CD4-positive, alpha-beta T cell treated with Interleukin-4 for 4 hours (primary cell): ENCODE results near the gene NCSTN.

Experiments
- DNase-seq: peaks from one replicate; pipeline ENCODE4 v3.0.0-alpha.2; 2020

Gene NCSTN

DNA sequence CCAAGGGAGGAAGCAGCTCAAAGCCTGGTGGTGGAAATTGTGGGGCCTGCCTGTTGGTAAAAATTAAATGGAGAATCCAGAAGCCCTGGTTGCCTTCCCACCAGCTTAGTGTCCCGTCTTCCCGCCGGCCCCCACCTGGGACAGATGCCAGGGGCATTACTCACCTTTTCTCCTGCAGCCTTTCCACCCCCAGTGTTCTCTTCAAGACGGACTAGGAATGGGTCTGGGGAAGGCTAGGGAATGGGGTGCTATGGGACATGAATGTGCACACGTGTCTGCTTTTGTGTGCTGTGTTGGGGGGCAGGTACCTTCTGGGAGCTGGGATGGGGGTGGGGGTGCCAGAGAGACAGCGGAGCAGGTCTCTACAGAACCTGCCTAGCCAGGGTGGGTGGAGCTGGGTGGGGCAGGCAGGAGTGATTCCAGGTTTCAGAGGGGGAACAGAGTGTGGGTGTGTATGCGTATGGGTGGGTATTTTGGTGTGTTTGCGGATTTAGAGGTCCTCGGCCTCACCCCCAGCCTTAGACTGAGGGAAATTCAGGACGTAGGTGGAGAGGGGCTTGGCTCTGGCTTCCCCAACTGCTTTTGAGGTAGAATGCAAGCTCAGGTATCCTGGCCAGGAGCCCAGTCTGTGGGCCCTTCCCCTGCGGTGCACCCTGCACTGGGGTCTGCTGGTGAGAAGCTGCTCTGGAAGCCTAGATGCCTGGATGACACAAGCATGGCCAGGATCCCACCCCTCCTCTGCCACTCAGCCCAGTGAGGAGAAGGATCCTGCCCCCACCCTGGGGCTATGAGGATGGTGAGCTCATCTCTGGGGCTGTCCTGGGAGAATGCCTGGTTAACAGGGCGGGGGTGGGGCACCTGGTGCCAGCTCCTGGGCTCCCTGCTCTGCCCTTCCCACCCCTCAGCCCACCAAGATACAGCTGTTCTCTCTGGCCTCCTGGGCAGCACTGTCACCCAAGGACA, 64.9 kb downstream of the NCSTN start:
- no peak for DNase-seq
